Common myeloid progenitor, CD34-positive (primary cell): ENCODE results near the gene ULK1.
"Not testable (repeated sequence)": the region's sequence is repeated elsewhere in the genome, so short reads cannot be mapped to it uniquely, and the experiment has no call there.

Experiments
- CTCF ChIA-PET: fragments of 350-600 bp; sonication (Branson Sonifier 250); formaldehyde crosslinking; loops from one replicate; lab custom pipeline; 2021; ENCODE audit warnings: antibody characterized with exemption; lab: Charles Lee
- POLR2A ChIA-PET: fragments of 350-600 bp; sonication (Branson Sonifier 250); formaldehyde crosslinking; loops from one replicate; lab custom pipeline; 2021; ENCODE audit warnings: antibody characterized with exemption; lab: Charles Lee
- DNase-seq, 3 donors: peaks; one replicate each; pipeline versions ENCODE4 v3.0.0 to v3.0.0-alpha.2; 2013
- H3K27ac ChIP-seq, 2 experiments: 1 replicate in 1 of 2; 2 replicates in 1 of 2; pipeline ENCODE4 v1.7.0; 2013; ENCODE audit warnings: inconsistent platforms in 2 of 2, low read length in 2 of 2, mild to moderate bottlenecking in 2 of 2, low read depth in 1 of 2, moderate library complexity in 1 of 2; ENCODE audit not compliant: severe bottlenecking in 2 of 2, insufficient read depth in 1 of 2, poor library complexity in 1 of 2
- H3K27me3 ChIP-seq, 5 experiments: replicated peaks in 2 of 5; 1 replicate in 3 of 5; 2 replicates in 2 of 5; pipeline versions ENCODE4 v1.6.1 to v1.7.0; 2013; ENCODE audit warnings: low read length in 4 of 5, mild to moderate bottlenecking in 2 of 5, moderate library complexity in 2 of 5, inconsistent platforms in 1 of 5; ENCODE audit not compliant: insufficient read depth in 5 of 5, control insufficient read depth in 4 of 5
- H3K36me3 ChIP-seq, 4 experiments: 1 replicate in 2 of 4; 2 replicates in 2 of 4; pipeline versions ENCODE4 v1.6.1 to v1.7.0; 2013; ENCODE audit warnings: low read length in 3 of 4, control low read depth in 1 of 4, mild to moderate bottlenecking in 1 of 4; ENCODE audit not compliant: control insufficient read depth in 4 of 4, insufficient read depth in 4 of 4
- H3K4me1 ChIP-seq, 4 experiments: 1 replicate in 3 of 4; 2 replicates in 1 of 4; pipeline versions ENCODE4 v1.6.1 to v1.7.1; 2013; ENCODE audit warnings: low read length in 3 of 4, mild to moderate bottlenecking in 3 of 4, control low read depth in 1 of 4, inconsistent platforms in 1 of 4, moderate library complexity in 1 of 4; ENCODE audit not compliant: control insufficient read depth in 4 of 4, insufficient read depth in 4 of 4; ENCODE audit errors: control extremely low read depth in 1 of 4
- H3K4me3 ChIP-seq, 7 experiments: 1 replicate in 4 of 7; 2 replicates in 3 of 7; pipeline versions ENCODE4 v1.5.1 to v1.7.0; 2013; ENCODE audit warnings: mild to moderate bottlenecking in 7 of 7, low read length in 6 of 7, moderate library complexity in 6 of 7, inconsistent platforms in 2 of 7, low read depth in 2 of 7, control low read depth in 1 of 7; ENCODE audit not compliant: insufficient read depth in 4 of 7, control insufficient read depth in 1 of 7; ENCODE audit errors: extremely low read depth in 1 of 7
- H3K9me3 ChIP-seq, 5 experiments: 1 replicate in 4 of 5; 2 replicates in 1 of 5; pipeline versions ENCODE4 v1.6.1 to v1.7.1; 2013; ENCODE audit warnings: low read length in 4 of 5, mild to moderate bottlenecking in 2 of 5, inconsistent platforms in 1 of 5, low read depth in 1 of 5, moderate library complexity in 1 of 5; ENCODE audit not compliant: control insufficient read depth in 4 of 5, insufficient read depth in 2 of 5; ENCODE audit errors: control extremely low read depth in 1 of 5
- WGBS: methylation state at CpG from one replicate; pipeline ENCODE4 v1.1.5; 2013; ENCODE audit not compliant: insufficient coverage; 5-methylcytosine and 5-hydroxymethylcytosine counted together

Gene ULK1

GRCh38 chr12:131953810-131954209 lies 59.4 kb downstream of the ULK1 start:
- CTCF ChIA-PET = interaction anchor here (1.4 kb wide), 1 partner anchor 9 kb away, joined by 4 read pairs; no protein-coding TSS in a partner anchor
- H3K4me1 ChIP-seq = peaks cover 0 to 18% (median 15%) of the 10 kb centered on the region in 4 experiments
- POLR2A ChIA-PET, H3K27me3 ChIP-seq, H3K27ac ChIP-seq, H3K36me3 ChIP-seq, DNase-seq, H3K9me3 ChIP-seq, H3K4me3 ChIP-seq: not testable (repeated sequence)
- WGBS = 98% methylated on average over 6 of the region's 9 CpGs

GRCh38 chr12:131954460-131954859 lies 60.0 kb downstream of the ULK1 start:
- POLR2A ChIA-PET, H3K27me3 ChIP-seq, DNase-seq, H3K27ac ChIP-seq, CTCF ChIA-PET, H3K36me3 ChIP-seq, H3K9me3 ChIP-seq, H3K4me3 ChIP-seq: not testable (repeated sequence)
- 95% methylated on average over 6 of the region's 13 CpGs for WGBS
- peaks cover 0 to 12% (median 8%) of the 10 kb centered on the region in 4 experiments for H3K4me1 ChIP-seq

- 89% methylated on average over 3 of the region's 4 CpGs for WGBS
- CTCF ChIA-PET = interaction anchor here (1.5 to 1.8 kb wide), 2 partner anchors 11 to 15 kb away, joined by 3 to 6 read pairs; no protein-coding TSS in a partner anchor
- H3K4me1 ChIP-seq = peaks cover 0 to 5% (median 1%) of the 10 kb centered on the region in 4 experiments
Measured at GRCh38 chr12:131959116-131959515, 64.7 kb downstream of the ULK1 start.

GRCh38 chr12:131959641-131960589 lies 65.5 kb downstream of the ULK1 start:
- Histone ChIP-seq H3K4me3 (no peak overlapping the region), H3K36me3 (peaks cover 6 to 32% (median 15%) of the 10 kb centered on the region in 4 experiments), H3K27ac (no peak overlapping the region), H3K9me3 (no peaks in the 10 kb centered on the region), H3K27me3 (no peaks in the 10 kb centered on the region), H3K4me1 (peaks cover 0 to 5% (median 1%) of the 10 kb centered on the region in 4 experiments)
- POLR2A ChIA-PET = no interaction called here
- CTCF ChIA-PET = interaction anchor here (1.2 to 1.8 kb wide), 3 partner anchors 10 to 134 kb away, joined by 3 to 6 read pairs (median 3); no protein-coding TSS in a partner anchor
- DNase-seq = no peak
- WGBS = 92% methylated on average over 14 of the region's 16 CpGs

More at GRCh38 chr12:131959116-131959515, 64.7 kb downstream of the ULK1 start:
- no peaks in the 10 kb centered on the region for H3K9me3 ChIP-seq
- no peak overlapping the region for H3K4me3 ChIP-seq
- peaks cover 6 to 30% (median 14%) of the 10 kb centered on the region in 4 experiments for H3K36me3 ChIP-seq
- no peak for DNase-seq
- no peaks in the 10 kb centered on the region for H3K27me3 ChIP-seq
- POLR2A ChIA-PET = no interaction called here
- no peak overlapping the region for H3K27ac ChIP-seq

- H3K4me1 ChIP-seq, POLR2A ChIA-PET, DNase-seq, H3K27ac ChIP-seq, H3K9me3 ChIP-seq, H3K4me3 ChIP-seq, H3K27me3 ChIP-seq: not testable (repeated sequence)
- CTCF ChIA-PET = interaction anchor here (1.2 kb wide), 1 partner anchor 135 kb away, joined by 3 read pairs; no protein-coding TSS in a partner anchor
- H3K36me3 ChIP-seq = peaks cover 6 to 38% (median 15%) of the 10 kb centered on the region in 4 experiments
- WGBS = 100% methylated on average over 2 of the region's 30 CpGs
Measured at GRCh38 chr12:131960590-131961325, 66.3 kb downstream of the ULK1 start.

- CTCF ChIA-PET, DNase-seq, H3K27ac ChIP-seq, H3K27me3 ChIP-seq, H3K9me3 ChIP-seq, H3K4me1 ChIP-seq, H3K4me3 ChIP-seq, POLR2A ChIA-PET: not testable (repeated sequence)
- H3K36me3 ChIP-seq = peaks cover 6 to 38% (median 15%) of the 10 kb centered on the region in 4 experiments
- WGBS = no CpG with 5 or more reads among the region's 20 CpGs
Measured at GRCh38 chr12:131961328-131961727, 66.9 kb downstream of the ULK1 start.
